Fibroblast of skin of scalp (primary cell): ENCODE data around the gene GDA.

Experiments used
- DNase-seq: peaks from one replicate; pipeline ENCODE4 v3.0.0-alpha.2; 2013

The GDA gene

DNA sequence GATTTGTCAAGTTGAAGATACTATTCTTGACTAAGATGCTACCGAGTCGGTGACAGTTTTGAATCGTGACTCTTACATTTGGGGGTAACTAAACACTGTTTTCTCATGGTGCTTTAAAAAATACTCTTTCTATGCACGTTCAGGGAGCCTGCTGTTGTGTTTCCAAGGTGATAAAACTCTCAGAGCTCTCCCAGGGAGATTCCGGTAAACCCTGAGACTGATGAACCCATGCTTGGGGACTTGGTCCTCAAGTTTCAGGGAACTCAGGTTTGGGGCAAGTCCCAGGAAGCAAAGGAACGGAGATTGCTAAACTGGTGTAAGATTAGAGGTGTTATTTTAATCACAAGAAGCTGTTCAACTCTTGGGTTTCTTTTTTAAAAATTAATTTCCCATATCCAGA lies 1.4 kb downstream of the GDA start:
- DNase-seq, result no peak

DNA sequence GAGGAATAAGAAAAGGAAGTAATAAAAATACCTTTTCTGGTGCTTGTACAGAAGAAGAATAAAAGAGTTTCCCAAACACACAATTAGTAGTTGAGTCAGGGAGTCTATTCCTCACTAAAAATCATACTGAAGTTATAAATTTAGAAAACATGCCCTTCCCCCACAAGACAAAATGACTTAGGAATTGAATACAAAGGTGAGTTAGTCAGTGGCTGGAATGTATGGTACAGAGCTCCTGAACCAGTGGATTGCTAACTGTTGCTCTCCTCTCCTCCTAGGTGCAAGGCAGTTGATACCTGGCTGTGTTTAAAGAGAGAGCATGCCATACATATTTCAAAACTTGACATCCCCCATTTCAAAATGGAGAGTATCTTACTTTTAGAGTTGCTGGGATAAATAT lies 1.9 kb downstream of the GDA start:
- no peak for DNase-seq

DNA sequence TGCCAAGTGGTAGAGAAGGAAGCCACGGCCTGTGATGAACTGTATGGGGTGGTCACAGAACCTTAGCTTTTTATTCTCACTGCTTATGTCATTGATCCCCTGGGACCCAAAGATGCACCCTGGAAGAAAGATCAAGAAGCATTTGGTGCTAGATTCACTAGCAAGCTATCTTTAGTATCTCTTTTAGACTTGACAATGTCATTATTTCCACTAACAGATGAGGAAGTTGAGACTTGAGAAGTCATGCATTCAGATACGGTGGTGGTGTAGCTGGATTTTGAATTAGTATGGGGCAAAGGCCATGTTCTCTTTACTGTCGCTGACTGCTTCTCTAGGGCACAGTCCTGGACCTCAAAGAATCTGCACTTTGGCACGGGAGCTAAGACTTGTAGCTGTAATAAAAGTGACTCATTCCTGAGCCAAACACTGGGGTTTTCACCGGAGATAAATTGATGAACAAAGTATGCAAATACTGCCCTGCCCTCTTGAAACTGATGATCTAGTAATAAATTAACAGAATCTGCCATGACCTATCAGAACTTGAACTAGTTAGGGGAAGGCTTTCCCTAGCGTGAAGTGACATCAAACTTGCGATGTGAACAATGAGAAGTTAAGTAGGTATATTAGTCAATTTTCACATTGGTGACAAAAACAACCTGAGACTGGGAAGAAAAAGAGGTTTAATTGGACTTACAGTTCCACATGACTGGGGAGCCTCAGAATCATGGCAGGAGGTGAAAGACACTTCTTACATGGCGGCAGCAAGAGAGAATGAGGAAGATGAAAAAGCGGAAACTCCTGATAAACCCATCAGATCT lies 5.4 kb downstream of the GDA start:
- DNase-seq, result no peak

DNA sequence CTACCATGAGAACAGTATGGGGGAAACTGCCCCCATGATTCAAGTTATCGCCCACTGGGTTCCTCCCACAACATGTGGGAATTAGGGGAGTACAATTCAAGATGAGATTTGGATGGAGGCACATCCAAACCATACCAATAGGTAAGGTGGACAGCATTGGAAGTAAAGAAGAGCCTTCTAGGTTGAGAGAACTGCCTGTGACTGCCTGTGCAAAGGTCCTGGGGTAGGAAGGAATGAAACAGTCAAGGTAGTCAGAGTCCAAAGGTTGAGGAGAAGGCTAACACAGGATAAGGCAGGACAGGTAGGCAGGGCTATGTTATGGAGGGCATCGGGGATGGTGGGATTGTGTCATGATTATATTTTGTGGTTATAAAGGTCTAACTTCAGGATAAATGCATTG lies 6.1 kb downstream of the GDA start:
- no peak for DNase-seq

GRCh38 chr9:72156586-72156985 lies 7.3 kb downstream of the GDA start:
- DNase-seq, result no peak

- DNase-seq, result no peak
Measured at GRCh38 chr9:72158680-72159079, 9.4 kb downstream of the GDA start.

DNA sequence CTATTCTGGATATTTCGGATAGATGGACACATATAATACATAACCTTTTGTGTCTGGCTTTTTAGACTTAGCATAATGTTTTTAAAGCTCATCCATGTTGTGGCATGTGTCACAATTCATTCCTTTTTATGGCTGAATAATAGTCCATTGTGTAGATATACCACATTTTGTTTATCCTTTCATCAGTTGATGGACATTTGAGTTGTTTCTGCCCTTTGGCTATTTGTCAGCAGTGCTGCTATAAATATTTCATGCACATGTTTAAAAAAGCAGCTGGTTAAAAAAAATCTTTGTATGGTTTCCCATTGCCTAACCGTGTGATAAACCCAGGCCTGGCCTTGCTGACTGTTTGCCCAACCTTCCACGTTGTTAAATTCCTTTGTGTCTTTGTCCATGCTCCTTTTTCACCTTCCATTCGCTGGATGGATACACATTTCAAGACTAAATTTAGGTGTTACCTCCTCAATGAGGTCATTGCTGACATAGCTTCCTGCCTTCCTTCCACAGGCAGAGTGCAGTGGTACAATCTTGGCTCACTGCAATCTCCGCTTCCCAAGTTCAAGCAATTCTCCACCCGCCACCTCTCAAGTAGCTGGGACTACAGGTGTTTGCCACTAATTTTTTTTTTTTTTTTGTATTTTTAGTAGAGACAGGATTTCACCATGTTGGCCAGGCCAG lies 11.3 kb downstream of the GDA start:
- no peak for DNase-seq

DNA sequence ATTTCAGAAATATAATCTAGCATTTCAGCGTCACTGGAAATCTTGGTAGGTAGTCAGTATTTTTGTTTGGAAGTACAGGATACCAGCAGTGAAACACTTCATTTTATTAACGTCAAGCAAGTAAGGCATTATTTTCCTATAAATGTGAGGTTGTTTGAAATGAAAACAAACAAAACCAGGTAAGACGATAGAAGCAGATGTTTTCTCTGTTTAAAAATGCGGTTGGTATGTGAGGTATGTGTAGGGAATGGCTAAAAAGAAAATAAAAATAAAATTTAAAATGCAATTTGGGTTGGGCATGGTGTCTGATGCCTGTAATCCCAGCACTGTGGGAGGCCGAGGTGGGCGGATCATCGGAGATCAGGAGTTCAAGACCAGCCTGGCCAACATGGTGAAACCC lies 16.1 kb downstream of the GDA start:
- no peak for DNase-seq

DNA sequence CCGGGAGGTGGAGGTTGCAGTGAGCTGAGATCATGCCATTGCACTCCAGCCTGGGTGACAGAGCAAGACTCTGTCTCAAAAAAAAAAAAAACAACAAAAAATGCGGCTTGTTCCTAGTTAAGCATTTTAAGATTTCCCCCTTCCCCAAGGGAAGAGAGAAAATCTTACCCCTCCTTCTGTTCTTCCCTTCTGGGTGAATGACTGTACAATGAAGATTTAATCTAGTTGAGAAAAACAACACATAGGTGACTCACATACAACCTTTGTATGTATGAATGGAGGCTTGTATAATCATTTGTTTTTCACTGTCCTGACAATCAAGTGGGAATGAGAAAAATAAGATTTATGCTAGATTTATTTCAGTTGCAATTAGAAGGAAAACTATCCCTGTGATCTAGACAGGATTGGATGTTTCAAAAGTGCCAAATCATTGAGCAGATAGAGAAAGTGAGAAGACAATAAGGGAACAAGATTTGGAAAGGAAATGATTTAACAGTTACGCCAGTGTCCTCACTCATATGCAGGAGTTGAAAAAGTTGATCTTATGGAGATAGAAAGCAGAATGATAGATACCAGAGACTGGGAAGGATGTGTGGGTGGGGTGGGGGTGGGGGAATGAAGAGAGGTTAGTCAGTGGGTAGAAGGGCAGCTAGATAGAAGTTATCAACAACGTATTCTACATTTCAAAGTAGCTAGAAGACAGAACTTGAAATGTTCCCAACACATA lies 16.7 kb downstream of the GDA start:
- no peak for DNase-seq

DNA sequence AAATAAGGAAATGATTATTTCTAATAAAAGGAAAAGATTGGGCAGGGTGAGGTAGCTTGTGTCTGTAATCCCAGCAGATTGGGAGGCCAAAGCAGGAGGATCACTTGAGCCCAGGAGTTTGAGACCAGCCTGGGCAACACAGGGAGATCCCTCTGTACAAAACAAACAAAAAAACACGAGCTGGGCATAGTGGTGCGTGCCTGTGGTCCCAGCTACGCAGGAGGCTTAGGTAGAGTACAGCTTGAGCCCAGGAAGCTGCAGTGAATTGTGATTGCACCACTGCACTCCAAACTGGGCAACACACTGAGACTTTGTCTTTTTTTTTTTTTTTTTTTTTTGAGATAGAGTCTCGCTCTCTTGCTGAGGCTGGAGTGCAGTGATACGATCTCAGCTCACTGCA lies 18.8 kb downstream of the GDA start:
- DNase-seq, result no peak

- DNase-seq, result no peak
Measured at GRCh38 chr9:72169178-72169577, 19.9 kb downstream of the GDA start.

GRCh38 chr9:72173080-72173479 lies 23.8 kb downstream of the GDA start:
- no peak for DNase-seq

- DNase-seq, result no peak
Measured at GRCh38 chr9:72185561-72185960, 36.3 kb downstream of the GDA start.

GRCh38 chr9:72187121-72187695 lies 38.0 kb downstream of the GDA start:
- DNase-seq, result no peak

- DNase-seq, result no peak
Measured at GRCh38 chr9:72188232-72188631, 39.0 kb downstream of the GDA start.

- no peak for DNase-seq
Measured at GRCh38 chr9:72193478-72193881, 44.2 kb downstream of the GDA start.

- DNase-seq, result no peak
Measured at GRCh38 chr9:72199238-72199637, 50.0 kb downstream of the GDA start.

GRCh38 chr9:72200452-72200851 lies 51.2 kb downstream of the GDA start:
- no peak for DNase-seq

DNA sequence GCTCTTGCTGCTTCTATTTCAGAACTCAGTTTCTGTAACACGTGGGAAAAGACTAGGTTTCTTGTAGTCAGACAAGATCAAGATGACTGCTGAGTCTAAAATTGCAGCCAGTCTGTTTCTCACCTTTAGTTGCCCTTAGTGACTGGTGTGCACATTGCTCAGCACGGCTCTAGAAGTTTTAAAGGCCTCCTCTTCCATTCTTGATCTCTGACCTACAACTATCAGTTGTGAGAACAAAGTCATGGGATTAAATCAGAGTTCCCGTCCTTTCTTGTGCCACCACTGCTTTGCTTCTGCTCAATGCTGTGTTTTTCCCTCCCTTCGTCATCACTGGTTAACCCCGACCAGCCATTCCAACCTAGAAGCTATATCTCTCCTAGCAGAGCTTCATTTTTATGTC lies 52.8 kb downstream of the GDA start:
- no peak for DNase-seq

GRCh38 chr9:72203205-72203803 lies 54.1 kb downstream of the GDA start:
- DNase-seq, result peak; percentile 38

GRCh38 chr9:72204062-72204461 lies 54.8 kb downstream of the GDA start:
- no peak for DNase-seq

DNA sequence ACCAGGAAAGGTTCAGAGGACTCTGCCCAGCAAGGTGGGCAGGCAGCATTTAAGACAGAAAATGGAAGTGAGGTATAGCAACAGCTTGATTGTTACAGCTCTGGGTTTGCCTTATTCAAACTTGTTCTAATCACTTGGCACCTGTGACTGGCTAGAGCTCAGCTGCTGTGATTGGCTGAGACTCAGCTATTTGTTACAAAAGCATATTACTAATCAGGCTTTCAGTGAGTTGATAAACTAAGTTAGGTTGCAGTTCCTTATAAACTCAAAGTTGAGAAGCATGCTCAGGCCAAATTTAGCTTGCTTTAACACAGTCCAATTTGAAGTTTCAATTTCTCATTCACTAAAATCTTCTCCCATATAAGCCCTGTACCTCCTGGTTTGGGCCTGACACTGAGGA lies 56.3 kb downstream of the GDA start:
- no peak for DNase-seq

GRCh38 chr9:72207278-72207677 lies 58.0 kb downstream of the GDA start:
- no peak for DNase-seq
